HG03135 (cell line): ENCODE results near the gene GALNT7.
"Not testable (repeated sequence)": the region's sequence is repeated elsewhere in the genome, so short reads cannot be mapped to it uniquely, and the experiment has no call there.

Experiments
- ATAC-seq: cut with Tn5 transposase; IDR thresholded peaks from one replicate; pipeline ENCODE4 v1.9.1; 2021; ENCODE audit warnings: mild to moderate bottlenecking, moderate library complexity; ENCODE audit not compliant: unreplicated experiment

Gene GALNT7

GRCh38 chr4:173192375-173193162, 24.0 kb downstream of the GALNT7 start:
- ATAC-seq: no peak

GRCh38 chr4:173194157-173194556, 25.5 kb downstream of the GALNT7 start:
- ATAC-seq: no peak

GRCh38 chr4:173195109-173195508, 26.5 kb downstream of the GALNT7 start:
- no peak for ATAC-seq

- no peak for ATAC-seq
These were observed 30.9 kb downstream of the GALNT7 start for GRCh38 chr4:173199553-173199952.

GRCh38 chr4:173200103-173200884, 31.7 kb downstream of the GALNT7 start:
- ATAC-seq: no peak

GRCh38 chr4:173202395-173202794, 33.8 kb downstream of the GALNT7 start:
- no peak for ATAC-seq

- no peak for ATAC-seq
These were observed 37.0 kb downstream of the GALNT7 start for GRCh38 chr4:173205656-173206055.

- ATAC-seq: no peak
These were observed 39.8 kb downstream of the GALNT7 start for GRCh38 chr4:173208420-173208819.

GRCh38 chr4:173211222-173211621, 42.6 kb downstream of the GALNT7 start:
- no peak for ATAC-seq

GRCh38 chr4:173211838-173212237, 43.2 kb downstream of the GALNT7 start:
- ATAC-seq: no peak

- ATAC-seq: no peak
These were observed 43.8 kb downstream of the GALNT7 start for GRCh38 chr4:173212379-173212778.

GRCh38 chr4:173213296-173213695, 44.7 kb downstream of the GALNT7 start:
- no peak for ATAC-seq

- no peak for ATAC-seq
These were observed 45.6 kb downstream of the GALNT7 start for GRCh38 chr4:173214231-173214630.

- no peak for ATAC-seq
These were observed 46.0 kb downstream of the GALNT7 start for GRCh38 chr4:173214661-173215060.

GRCh38 chr4:173217075-173217474, 48.5 kb downstream of the GALNT7 start:
- ATAC-seq: no peak

GRCh38 chr4:173217727-173218126, 49.1 kb downstream of the GALNT7 start:
- no peak for ATAC-seq

- no peak for ATAC-seq
These were observed 50.0 kb downstream of the GALNT7 start for GRCh38 chr4:173218411-173219125.

- ATAC-seq: not testable (repeated sequence)
These were observed 50.5 kb downstream of the GALNT7 start for GRCh38 chr4:173219126-173219437.

- ATAC-seq: no peak
These were observed 55.1 kb downstream of the GALNT7 start for GRCh38 chr4:173223743-173224142.

GRCh38 chr4:173226401-173226888, 57.8 kb downstream of the GALNT7 start:
- ATAC-seq: no peak

- no peak for ATAC-seq
These were observed 59.1 kb downstream of the GALNT7 start for GRCh38 chr4:173227756-173228155.

- no peak for ATAC-seq
These were observed 61.5 kb downstream of the GALNT7 start for GRCh38 chr4:173230062-173230461.
